ENCODE data around the gene PIGB.
"Not testable (repeated sequence)": the region's sequence is repeated elsewhere in the genome, so short reads cannot be mapped to it uniquely, and the experiment has no call there.

Gene PIGB

DNA sequence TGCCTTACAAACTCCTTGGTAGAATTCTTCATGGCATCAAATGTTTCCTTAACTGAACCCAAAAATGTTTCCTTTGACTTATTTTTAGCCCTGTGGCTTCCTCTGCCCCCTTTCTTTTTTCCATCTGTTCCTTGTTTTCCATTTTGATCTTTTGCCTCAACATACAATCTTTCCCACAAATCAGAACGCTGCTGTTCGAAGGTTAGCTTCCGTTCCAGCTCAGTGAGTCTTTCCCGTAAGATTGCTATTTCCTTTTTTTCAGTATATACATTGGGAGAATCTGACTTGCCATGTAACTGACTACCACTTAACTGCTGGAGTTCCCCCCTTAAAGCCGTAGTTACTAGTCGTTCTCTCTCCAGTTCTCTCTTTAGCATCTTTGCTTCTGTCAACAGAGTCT is 41.2 kb downstream of the PIGB start:
- Histone ChIP-seq H3K4me3 (no peak overlapping the region), H3K27ac (peak overlapping the region in 4 of 21 experiments; percentile 3 to 56 (median 22))

DNA sequence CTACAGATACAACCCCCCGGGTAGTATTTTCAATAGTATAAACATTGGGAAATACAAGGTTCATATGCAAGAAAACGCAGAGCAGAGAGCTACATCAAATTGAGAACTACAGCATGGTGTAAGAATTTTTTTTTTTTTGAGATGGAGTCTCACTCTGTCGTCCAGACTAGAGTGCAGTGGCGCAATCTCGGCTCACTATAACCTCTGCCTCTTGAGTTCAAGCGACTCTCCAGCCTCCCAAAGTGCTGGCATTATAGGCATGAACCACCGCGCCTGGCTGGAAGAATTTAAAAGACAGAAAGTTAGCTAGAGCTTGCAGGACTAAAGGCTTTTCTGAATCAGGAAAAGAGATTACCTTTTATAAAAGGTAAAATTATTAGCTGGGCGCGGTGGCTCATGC is 42.0 kb downstream of the PIGB start:
- Histone ChIP-seq H3K27ac (no peak overlapping the region), H3K4me3 (no peak overlapping the region)

DNA sequence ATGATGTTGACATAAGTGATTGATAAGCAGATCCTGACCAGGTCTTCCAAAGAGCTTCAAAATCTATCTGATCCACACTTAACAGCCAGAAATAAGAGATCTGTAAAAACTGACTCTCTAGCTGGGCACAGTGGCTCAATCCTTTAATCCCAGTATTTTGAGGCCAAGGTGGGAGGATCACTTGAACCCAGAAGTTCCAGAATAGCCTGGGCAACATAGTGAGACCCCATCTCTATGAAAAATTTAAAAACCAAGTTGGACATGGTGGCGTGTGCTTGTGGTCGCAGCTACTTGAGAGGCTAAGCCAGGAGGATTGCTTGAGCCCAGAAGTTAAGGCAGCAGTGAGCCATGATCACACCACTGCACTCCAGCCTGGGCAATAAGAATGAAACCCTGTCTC is 43.6 kb downstream of the PIGB start:
- Histone ChIP-seq H3K4me3 (no peak overlapping the region), H3K27ac (no peak overlapping the region)

DNA sequence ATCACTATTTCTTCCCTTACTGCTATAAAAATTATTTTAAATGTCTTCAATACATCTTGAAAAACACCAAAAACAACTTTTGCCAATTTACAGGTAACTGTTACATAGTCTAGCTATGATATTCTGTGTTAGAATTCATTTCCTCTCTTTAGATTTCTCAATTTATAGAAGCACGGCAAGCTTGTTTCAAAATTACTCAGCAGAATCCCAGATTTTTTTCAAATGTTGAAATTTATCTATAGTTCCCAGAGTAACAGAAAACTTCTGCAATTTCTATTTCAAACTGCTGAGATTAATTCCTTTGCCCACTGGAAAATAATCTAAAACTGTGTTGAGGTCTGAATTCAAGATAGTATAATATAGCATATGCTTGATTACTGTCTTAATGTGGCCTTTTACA is 48.0 kb downstream of the PIGB start:
- Histone ChIP-seq H3K27ac (no peak overlapping the region), H3K4me3 (no peak overlapping the region)

DNA sequence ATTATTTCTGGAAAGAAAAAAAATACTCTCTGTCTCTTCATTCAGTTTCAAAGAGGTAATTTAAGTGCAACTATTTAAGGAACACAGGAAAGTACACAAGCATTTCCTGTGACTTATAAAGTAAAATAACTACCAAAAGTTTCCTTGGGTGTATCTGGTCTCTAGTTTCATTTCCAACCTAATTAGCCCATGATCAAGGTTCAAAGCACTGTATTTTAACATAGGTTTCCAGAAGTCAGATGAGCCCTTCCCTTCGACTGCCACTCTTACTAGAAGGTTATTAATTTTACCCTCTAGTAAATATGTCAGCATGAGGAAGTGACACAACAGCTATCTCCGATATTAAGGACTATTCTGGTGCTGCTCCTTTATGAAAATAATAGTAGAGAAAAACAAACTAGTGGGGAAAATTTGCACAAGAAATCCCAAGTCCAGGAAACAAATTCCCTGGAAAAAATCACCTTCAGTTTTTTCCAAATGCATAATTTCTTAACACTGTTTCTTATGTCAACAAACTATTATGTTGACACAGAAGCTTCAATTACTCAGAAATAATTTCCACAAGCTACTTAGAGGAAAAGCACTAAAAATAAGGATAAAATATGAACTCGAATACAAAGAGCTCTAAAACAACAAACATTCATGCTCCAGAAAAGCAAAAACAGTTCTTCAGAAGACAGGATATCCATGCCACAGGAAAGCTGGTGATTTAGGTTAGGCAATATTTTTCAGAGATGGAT is 53.8 kb downstream of the PIGB start:
- Histone ChIP-seq H3K27ac (peak overlapping the region in 2 of 21 experiments; percentile 3 to 55), H3K4me3 (no peak overlapping the region)

DNA sequence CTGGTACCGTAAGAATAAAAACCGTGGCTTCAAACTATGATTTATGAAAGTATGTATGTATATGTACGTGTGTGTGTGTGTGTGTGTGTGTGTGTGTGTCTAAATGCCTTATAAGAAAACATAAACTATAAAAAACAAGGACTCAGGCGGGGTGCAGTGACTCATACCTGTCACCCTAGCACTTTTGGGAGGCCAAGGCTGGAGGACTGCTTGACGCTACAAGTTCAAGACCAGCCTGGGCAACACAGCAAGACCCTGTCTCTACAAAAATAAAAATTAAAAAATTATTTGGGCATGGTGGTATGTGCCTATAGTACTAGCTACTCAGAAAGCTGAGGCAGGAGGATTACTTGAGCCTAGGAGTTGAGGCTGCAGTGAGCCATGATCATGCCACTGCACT is 60.1 kb downstream of the PIGB start:
- H3K4me3 ChIP-seq: no peak overlapping the region
- no peak overlapping the region for H3K27ac ChIP-seq

DNA sequence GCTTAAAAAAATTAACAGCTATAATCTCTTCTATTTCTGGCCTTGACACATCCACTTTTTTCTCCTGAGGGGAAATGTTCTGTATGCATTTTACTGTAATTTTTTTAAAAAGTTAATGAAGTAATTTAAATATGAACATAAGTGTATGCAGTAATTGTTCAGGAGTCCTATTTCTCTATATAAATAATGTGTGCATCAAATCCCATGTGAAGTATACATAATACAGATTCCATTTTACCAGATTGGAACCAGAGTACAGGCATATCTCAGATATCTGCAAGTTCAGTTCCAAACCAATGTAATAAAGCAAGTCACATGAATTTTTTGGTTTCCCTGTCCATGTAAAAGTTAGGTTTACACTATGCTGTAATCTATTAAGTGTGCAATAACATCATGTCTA is 62.6 kb downstream of the PIGB start:
- H3K4me3 ChIP-seq: no peak overlapping the region
- no peak overlapping the region for H3K27ac ChIP-seq

DNA sequence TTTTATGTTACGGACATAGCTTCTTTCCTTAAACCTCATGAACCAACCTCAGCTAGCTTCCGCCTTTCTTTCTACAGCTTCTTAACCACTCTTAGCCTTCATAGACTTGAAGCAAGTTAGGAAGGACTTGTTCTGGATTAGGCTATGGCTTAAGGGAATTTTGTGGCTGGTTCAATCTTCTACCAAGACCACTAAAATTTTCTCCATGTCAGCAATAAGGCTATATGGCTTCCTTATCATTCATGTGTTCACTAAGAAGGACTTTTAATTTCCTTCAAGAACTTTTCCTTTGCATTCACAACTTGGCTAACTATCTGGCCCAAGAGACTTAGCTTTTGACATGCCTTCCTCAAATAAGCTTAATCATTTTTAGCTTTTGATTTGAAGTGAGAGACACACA is 64.7 kb downstream of the PIGB start:
- Histone ChIP-seq H3K27ac (no peak overlapping the region), H3K4me3 (no peak overlapping the region)

DNA sequence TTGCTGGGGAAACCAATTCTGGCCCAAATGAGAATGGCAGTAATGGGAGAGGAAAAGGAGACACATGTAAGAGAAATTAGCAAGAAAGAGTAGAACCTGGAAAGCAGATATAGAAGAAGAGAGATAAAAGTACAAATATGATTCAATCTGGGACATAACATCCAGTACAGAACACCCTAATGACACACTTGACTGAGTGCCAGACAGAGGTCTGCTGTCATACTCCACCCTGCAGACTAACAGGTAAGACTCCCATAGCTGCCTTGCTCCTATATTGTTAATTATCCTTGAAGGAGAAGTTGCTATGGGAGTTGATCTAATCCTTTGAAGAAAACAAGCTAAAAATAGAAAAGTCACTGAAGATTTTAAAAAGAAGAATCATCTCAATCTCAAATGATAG is 68.0 kb downstream of the PIGB start:
- H3K4me3 ChIP-seq: no peak overlapping the region
- H3K27ac ChIP-seq: no peak overlapping the region

DNA sequence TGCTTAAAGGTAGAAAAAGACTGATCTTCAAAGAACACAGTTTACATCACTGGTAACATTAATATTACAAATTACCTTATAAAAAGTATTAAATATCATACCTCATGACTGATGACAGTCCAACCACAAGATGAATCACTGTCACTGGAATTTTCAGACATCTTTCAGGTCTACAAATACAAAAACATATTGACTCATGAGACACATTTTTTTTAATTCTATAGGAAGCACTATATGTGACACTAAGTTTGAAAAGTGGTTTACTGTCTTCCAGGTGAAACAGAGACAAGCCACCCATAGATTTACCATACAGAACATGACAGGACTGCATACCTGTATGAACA is 70.2 kb downstream of the PIGB start:
- no peak overlapping the region for H3K4me3 ChIP-seq
- no peak overlapping the region for H3K27ac ChIP-seq

DNA sequence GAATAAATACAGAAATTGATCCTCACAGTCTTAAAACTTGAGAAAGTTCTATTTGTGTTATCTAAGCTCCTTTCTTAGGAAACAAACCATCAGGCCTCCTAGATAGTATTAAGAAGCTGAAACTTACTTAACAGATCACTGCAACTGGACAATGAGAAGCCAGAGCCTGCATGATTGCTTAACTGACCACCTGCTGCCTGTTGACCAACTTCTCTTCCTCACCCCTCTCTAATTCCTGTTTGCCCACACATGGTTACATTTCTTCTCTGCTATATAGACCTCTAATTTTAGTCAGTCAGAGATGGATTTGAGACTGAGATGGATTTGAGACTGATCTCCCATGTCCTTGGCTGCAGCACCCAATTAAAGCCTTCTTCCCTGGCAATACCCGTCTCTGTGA is 75.7 kb downstream of the PIGB start:
- H3K27ac ChIP-seq: no peak overlapping the region

DNA sequence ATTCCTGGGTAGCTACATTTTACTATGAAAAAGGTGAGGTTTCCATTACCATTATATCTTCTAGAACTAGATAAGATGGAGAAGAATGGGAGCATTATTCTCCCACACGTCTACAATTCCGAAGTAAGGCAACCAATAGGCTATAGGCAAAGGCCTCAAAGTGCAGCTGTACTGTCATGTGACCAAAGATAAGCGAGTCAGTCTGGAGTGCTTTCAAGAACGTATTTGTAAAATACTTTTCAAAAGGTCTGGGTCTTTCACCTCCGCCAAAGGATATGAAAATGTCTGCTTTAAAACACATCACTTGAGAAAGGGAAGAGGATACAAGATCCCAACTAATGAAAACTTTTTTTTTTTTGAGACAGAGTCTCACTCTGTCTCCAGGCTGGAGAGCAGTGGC is 79.2 kb downstream of the PIGB start:
- Histone ChIP-seq H3K4me3 (no peak overlapping the region), H3K27ac (no peak overlapping the region)

More for the DNA sequence above, 75.7 kb downstream of the PIGB start:
- H3K4me3 ChIP-seq: no peak overlapping the region

DNA sequence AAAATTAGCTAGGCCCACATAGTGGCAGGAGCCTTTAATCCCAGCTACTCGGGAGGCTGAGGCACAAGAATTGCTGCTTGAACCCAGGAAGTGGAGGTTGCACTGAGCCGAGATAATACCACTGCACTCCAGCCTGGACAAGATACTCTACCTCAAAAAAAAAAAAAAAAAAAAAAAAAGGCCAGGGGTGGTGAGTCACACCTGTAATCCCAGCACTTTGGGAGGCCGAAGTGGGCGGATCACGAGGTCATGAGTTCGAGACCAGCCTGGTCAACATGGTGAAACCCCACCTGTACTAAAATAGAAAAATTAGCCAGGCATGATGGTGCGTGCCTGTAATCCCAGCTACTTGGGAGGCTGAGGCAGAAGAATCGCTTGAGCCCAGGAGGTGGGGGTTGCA is 81.0 kb downstream of the PIGB start:
- H3K27ac ChIP-seq, H3K4me3 ChIP-seq: not testable (repeated sequence)

DNA sequence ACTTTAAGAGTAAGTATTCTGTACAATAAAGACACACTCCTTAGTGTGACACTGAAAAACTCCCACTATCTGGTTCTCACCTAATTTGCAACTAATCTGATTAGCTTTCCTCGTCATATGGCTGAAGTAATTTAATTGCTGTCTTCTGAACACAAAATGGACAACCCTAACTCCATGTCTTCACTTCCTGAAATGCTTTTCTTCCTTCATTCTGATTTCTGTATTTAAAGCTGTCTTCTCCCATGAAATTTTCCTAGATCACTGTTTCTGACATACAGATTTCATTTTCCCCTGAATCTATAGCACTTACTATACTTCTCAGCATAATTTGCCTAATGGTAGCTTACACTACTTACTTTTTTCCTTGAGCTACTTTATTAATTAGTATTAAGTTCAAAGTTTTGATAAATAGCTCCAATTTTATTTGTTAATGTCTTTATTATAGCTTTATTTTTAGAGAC is 82.8 kb downstream of the PIGB start:
- Histone ChIP-seq H3K4me3 (no peak overlapping the region), H3K27ac (no peak overlapping the region)

DNA sequence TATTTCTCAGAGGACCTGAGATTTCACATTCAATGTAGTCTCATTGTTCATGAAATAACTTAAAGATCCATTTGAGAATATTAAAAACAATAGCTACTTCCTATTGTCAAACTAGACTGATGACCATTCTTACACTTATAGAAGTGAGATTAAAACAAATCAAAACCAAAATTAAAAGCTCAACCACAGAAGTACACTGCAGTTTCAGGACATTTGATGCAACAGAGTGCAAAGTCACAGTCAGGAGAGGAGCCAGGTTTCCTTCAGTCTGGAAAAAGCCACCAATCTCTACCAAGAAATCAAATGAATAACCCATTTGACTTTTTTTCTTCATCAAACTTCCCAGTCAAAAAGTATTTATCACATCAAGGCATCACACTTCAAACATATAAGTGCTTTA is 83.7 kb downstream of the PIGB start:
- Histone ChIP-seq H3K27ac (peak overlapping the region in 2 of 21 experiments; percentile 1 to 14), H3K4me3 (no peak overlapping the region)

DNA sequence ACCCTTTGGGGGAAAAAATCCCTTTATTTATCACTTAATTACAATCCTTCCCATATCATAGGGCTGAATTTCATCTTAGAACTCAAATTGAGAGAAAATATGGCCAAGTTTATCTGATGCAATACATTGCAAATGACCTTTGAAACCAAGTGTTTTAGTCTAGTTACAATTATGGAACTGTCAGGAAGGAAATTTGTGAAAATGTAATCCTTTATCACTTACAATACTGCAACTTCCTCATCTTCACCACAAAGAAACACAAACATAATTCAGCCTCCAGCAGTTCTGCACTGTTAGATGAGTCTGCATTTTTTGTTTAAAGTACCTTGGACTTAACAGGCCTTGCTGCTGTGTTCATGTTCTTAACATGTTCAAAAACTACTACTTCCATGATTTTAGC is 84.5 kb downstream of the PIGB start:
- Histone ChIP-seq H3K4me3 (no peak overlapping the region), H3K27ac (peak overlapping the region in 7 of 21 experiments; percentile 1 to 54 (median 18))

Measured in skin epidermis (tissue), 12 donors.